Measurements from ENCODE around the gene KLK13. TPM values are rescaled to one million over a fixed set of nuclear protein-coding genes. Genes with fewer than 3 reads are reported as not detected.

KLK13 gene
- polyA plus RNA-seq, 2 of the 4 experiments (the other 2 are of a cell fraction): not detected

DNA sequence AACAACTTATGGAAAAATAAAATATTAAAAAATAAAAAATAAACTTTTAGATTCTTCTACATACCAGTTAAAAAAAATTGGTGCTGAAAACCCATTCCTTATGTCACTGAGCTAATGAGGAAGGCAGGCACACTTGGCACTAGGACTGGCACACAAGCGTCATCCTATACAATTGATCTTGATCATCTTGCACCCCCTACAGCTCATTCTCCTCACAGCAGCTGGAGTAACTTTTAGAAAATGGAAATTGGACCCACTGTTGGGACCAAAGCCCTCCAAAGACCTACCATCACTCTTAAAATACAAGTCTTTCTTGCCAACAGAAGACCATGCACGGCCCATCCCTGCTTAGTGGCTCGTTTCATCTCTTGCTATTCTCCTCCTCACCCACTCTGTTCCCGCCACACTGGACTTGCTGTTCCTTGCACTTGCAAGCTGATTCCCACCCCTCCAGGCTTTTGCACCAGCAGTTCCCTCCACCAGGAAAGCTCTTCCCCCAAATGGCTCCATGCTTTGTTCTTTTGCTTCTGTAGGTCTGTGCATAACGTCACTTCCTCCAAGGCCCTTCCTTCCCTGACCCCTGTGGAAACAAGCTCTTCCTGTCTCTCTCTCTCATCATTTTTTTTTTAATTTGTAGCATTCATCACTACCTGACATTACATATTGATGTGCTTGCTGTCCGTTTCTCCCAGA lies 31.7 kb upstream of the KLK13 start:
- H3K9me3 ChIP-seq: no peaks in the 10 kb centered on the region
- peak; percentile 43 to 54; a peak in 4 of 5 replicates for TF ChIP-seq RAD21 (conservative IDR thresholded peaks at IDR 0.05 in 1 of 2, IDR thresholded peaks at IDR 0.05 in 1 of 2)
- TF ChIP-seq, protein P1, sequence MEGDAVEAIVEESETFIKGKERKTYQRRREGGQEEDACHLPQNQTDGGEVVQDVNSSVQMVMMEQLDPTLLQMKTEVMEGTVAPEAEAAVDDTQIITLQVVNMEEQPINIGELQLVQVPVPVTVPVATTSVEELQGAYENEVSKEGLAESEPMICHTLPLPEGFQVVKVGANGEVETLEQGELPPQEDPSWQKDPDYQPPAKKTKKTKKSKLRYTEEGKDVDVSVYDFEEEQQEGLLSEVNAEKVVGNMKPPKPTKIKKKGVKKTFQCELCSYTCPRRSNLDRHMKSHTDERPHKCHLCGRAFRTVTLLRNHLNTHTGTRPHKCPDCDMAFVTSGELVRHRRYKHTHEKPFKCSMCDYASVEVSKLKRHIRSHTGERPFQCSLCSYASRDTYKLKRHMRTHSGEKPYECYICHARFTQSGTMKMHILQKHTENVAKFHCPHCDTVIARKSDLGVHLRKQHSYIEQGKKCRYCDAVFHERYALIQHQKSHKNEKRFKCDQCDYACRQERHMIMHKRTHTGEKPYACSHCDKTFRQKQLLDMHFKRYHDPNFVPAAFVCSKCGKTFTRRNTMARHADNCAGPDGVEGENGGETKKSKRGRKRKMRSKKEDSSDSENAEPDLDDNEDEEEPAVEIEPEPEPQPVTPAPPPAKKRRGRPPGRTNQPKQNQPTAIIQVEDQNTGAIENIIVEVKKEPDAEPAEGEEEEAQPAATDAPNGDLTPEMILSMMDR (IDR thresholded peaks at IDR 0.05): peak; percentile 43
- no peak for TF ChIP-seq SREBF2 (IDR thresholded peaks at IDR 0.05)
- no peak overlapping the region for H3K4me3 ChIP-seq
- DNase-seq (ENCODE audit: low read depth in 1 of 2, low spot score in 1 of 2): peak; percentile 31 to 60
- FAIRE-seq: no peak
- H3K4me1 ChIP-seq: peaks cover 10% of the 10 kb centered on the region; the same call in 1 of the 3 replicates
- WGBS (ENCODE audit: missing lambda C conversion rate): 87% methylated on average over 6 of the region's 6 CpGs
- CTCF ChIA-PET: interaction anchor here (0.5 to 9.7 kb wide), 25 partner anchors 8 to 393 kb away, joined by 3 to 147 read pairs (median 3); partner anchors contain the start of genes KLK10, KLK13 and KLK4
- no peak overlapping the region for H3K4me2 ChIP-seq
- POLR2A ChIA-PET: interaction anchor here (0.8 kb wide), 1 partner anchor 75 kb away, joined by 3 read pairs; no protein-coding TSS in a partner anchor
- H3K27ac ChIP-seq: no peak overlapping the region
- peak; percentile 28 to 60; a peak in 3 of 6 replicates for ATAC-seq

DNA sequence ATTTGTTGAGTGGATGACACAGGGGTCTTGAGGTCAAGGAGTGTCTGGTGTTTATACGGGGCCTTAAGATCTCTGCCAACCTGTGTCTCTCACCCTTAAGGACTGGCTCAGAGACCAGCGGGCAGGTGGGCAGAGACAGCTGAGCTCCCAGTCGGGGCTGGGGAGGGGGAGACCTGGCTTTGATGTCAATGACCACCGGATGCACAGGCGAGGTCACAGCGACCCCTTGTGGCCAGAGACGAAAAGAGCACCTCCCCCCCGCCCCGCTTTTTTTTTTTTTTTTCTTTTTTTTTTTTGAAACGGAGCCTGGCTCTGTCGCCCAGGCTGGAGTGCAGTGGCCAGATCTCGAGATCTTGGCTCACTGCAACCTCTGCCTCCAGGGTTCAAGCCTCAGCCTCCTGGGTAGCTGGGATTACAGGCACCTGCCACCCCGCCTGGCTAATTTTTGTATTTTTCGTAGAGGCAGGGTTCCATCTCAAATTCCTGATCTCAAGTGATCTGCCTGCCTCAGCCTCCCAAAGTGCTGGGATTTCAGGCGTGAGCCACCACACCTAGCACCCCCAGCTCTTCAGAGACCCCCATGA lies 29.9 kb upstream of the KLK13 start:
- ATAC-seq (no peak; a peak in 1 of 6 replicates), FAIRE-seq (no peak), DNase-seq (ENCODE audit: low read depth in 1 of 2, low spot score in 1 of 2) (peak; percentile 34 to 62)
- TF ChIP-seq, protein P1 (IDR thresholded peaks at IDR 0.05): peak; percentile 80
- TF ChIP-seq HDAC2 (IDR thresholded peaks at IDR 0.05) (no peak), RAD21 (conservative IDR thresholded peaks at IDR 0.05 in 1 of 2, IDR thresholded peaks at IDR 0.05 in 1 of 2) (peak; percentile 63 to 68), SMC3 (IDR thresholded peaks at IDR 0.05) (0 out of 3 replicates have a peak, but pooled peaks have one; percentile 22)
- H3K4me2 ChIP-seq: no peak overlapping the region
- H3K4me3 ChIP-seq: no peak overlapping the region
- H3K4me1 ChIP-seq: peaks cover 10% of the 10 kb centered on the region; the same call in 1 of the 3 replicates
- CTCF ChIA-PET: interaction anchor here (0.7 to 9.7 kb wide), 26 partner anchors 8 to 276 kb away, joined by 3 to 147 read pairs (median 3); partner anchors contain the start of genes KLK10 and KLK12
- no peak overlapping the region for H3K27ac ChIP-seq
- WGBS (ENCODE audit: missing lambda C conversion rate): 27% methylated on average over 15 of the region's 15 CpGs
- POLR2A ChIA-PET: no interaction called here
- H3K9me3 ChIP-seq: no peaks in the 10 kb centered on the region

DNA sequence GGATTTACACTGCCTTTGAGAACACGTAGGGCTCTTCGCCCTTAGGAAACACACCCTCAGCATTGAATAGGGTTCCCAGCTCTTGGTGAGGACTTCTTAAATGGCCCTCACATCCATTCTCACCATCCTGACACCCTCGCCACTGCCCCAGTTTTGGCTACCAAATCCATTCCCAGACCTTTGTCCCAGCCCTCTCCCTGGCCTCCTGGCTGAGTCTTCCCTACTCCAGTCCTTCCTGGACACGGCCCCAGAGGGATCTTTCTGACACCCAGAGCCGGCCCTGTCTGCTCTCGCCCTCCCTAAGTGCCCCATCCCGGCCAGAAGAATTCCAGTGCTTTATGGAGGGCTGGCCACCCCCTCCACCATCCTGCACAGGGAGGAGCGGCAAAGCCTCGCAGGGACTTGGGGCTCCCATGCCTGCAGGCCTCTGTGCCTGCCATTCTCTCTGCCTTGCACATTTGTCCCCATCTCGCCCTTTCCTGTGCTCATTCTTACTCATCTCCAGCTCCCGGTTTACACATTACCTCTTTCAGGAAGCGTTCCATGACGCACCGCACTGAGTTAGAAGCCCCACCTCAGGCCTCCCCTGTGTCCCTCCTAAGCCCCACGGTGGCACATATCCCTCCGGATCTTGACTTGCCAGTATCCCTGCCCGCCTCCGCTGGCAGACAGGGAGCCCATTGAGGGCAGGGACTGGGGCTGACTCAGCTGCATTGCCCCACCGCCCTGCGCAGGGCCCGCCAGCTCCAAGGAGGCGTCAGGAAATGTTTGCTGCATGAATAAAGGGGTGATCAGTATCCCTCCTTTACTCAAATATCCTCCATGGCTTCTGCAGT lies 28.8 kb upstream of the KLK13 start:
- FAIRE-seq (no peak), DNase-seq (ENCODE audit: low read depth in 1 of 2, low spot score in 1 of 2) (no peak), ATAC-seq (no peak)
- no peak overlapping the region for H3K4me2 ChIP-seq
- TF ChIP-seq POLR2AphosphoS2 (conservative IDR thresholded peaks at IDR 0.05; ENCODE audit: low read length) (no peak), FOXS1 (CRISPR knock-in tag; IDR thresholded peaks at IDR 0.05) (no peak), EHF (CRISPR knock-in tag; IDR thresholded peaks at IDR 0.05) (no peak), KDM5A (IDR thresholded peaks at IDR 0.05) (no peak), FOSB (CRISPR knock-in tag; IDR thresholded peaks at IDR 0.05) (no peak), CBX2 (IDR thresholded peaks at IDR 0.05; ENCODE audit: borderline replicate concordance, low read depth) (no peak), RCOR1 (IDR thresholded peaks at IDR 0.05; ENCODE audit: low read depth, low read length) (no peak), JUN (IDR thresholded peaks at IDR 0.05) (no peak), SREBF2 (IDR thresholded peaks at IDR 0.05) (no peak), HEYL (CRISPR knock-in tag; IDR thresholded peaks at IDR 0.05) (no peak), MAFK (IDR thresholded peaks at IDR 0.05; ENCODE audit: partially characterized antibody) (no peak), RFX5 (IDR thresholded peaks at IDR 0.05) (no peak), HOXB13 (CRISPR knock-in tag; IDR thresholded peaks at IDR 0.05; ENCODE audit: low read depth) (no peak)
- TF ChIP-seq, protein P2, sequence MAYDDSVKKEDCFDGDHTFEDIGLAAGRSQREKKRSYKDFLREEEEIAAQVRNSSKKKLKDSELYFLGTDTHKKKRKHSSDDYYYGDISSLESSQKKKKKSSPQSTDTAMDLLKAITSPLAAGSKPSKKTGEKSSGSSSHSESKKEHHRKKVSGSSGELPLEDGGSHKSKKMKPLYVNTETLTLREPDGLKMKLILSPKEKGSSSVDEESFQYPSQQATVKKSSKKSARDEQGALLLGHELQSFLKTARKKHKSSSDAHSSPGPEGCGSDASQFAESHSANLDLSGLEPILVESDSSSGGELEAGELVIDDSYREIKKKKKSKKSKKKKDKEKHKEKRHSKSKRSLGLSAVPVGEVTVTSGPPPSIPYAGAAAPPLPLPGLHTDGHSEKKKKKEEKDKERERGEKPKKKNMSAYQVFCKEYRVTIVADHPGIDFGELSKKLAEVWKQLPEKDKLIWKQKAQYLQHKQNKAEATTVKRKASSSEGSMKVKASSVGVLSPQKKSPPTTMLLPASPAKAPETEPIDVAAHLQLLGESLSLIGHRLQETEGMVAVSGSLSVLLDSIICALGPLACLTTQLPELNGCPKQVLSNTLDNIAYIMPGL (CRISPR knock-in tag; IDR thresholded peaks at IDR 0.05; ENCODE audit: borderline replicate concordance): no peak
- TF ChIP-seq, protein P1 (IDR thresholded peaks at IDR 0.05): no peak
- H3K27ac ChIP-seq: no peak overlapping the region
- POLR2A ChIA-PET: no interaction called here
- no peaks in the 10 kb centered on the region for H3K9me3 ChIP-seq
- no peak overlapping the region for H3K4me3 ChIP-seq
- 81% methylated on average over 22 of the region's 22 CpGs for WGBS (ENCODE audit: missing lambda C conversion rate)
- peaks cover 10% of the 10 kb centered on the region; the same call in 1 of the 3 replicates for H3K4me1 ChIP-seq
- CTCF ChIA-PET: interaction anchor here (0.6 to 9.7 kb wide), 21 partner anchors 8 to 168 kb away, joined by 3 to 147 read pairs (median 3); partner anchors contain the start of genes KLK10 and KLK12

Measured in A549 (cell line).